Upper lobe of right lung (tissue), 1 donor: ENCODE measurements around the gene RPS6KA2. TPM values are rescaled to one million over a fixed set of nuclear protein-coding genes. Genes with fewer than 3 reads are reported as not detected.
"Not testable (repeated sequence)": the region's sequence is repeated elsewhere in the genome, so short reads cannot be mapped to it uniquely, and the experiment has no call there.

ENCODE experiments used
- ATAC-seq: fragments of 200-7000 bp; cut with Tn5 transposase; one replicate; pipeline ENCODE4 v1.9.1; 2020; ENCODE audit warnings: mild to moderate bottlenecking, moderate library complexity
- DNase-seq: peaks from one replicate; pipeline ENCODE4 v3.0.0-alpha.2; 2020
- H3K27ac ChIP-seq: fragments of 200-600 bp; one replicate; pipeline ENCODE4 v1.8.0; 2022
- H3K27me3 ChIP-seq: fragments of 200-600 bp; one replicate; pipeline ENCODE4 v1.8.0; 2022; ENCODE audit warnings: mild to moderate bottlenecking
- H3K36me3 ChIP-seq: fragments of 200-600 bp; one replicate; pipeline ENCODE4 v1.8.0; 2022
- H3K4me1 ChIP-seq: fragments of 200-600 bp; one replicate; pipeline ENCODE4 v1.8.0; 2022
- H3K4me3 ChIP-seq: fragments of 200-600 bp; one replicate; pipeline ENCODE4 v1.8.0; 2022; ENCODE audit warnings: mild to moderate bottlenecking
- H3K9me3 ChIP-seq: fragments of 200-600 bp; one replicate; pipeline ENCODE4 v1.8.0; 2022
- intact Hi-C: fragments of 100-400 bp; cut with DNase I; formaldehyde crosslinking; loops from one replicate; pipeline ENCODE4 v1.11.0; 2022
- total RNA-seq: library from RNA; stranded (reverse); fragmentation: NEBNext Ultra II Directional; extraction: Animal tissue kit (Norgen Biotek cat#: 25700); gene quantifications from one replicate; pipeline ENCODE4 v1.2.1, GENCODE V29; 2021
- TF ChIP-seq, protein P1 (sequence below): fragments of 200-600 bp; IDR thresholded peaks from one replicate; pipeline ENCODE4 v1.8.0; 2022; ENCODE audit warnings: antibody characterized with exemption
- donor health status: DM: no; HTN: yes; CAD: no; lungs with severe emphysema.

RPS6KA2 gene
- total RNA-seq, 1 donor from 2014 or later: 136 TPM

DNA sequence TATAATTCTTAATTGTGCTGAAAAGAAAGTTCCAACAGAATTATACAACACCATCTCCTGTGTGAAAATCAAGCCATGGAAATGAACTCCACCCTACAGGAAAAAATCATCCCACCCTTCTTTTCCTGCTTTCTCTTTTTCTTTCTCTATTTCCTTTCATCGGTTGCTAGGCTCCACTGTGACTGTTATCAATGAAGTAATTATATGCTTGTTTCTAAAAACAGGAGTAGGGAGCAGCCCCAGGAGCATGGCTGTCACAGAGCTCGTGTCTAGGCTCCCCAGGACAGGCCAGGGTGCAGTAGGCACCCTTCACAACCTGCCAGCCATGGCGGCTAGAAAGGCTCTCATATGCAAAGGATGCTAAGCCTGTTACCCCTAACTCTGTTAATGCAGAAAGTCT, 257.3 kb downstream of the RPS6KA2 start:
- no peak overlapping the region for H3K27ac ChIP-seq
- TF ChIP-seq, protein P1, sequence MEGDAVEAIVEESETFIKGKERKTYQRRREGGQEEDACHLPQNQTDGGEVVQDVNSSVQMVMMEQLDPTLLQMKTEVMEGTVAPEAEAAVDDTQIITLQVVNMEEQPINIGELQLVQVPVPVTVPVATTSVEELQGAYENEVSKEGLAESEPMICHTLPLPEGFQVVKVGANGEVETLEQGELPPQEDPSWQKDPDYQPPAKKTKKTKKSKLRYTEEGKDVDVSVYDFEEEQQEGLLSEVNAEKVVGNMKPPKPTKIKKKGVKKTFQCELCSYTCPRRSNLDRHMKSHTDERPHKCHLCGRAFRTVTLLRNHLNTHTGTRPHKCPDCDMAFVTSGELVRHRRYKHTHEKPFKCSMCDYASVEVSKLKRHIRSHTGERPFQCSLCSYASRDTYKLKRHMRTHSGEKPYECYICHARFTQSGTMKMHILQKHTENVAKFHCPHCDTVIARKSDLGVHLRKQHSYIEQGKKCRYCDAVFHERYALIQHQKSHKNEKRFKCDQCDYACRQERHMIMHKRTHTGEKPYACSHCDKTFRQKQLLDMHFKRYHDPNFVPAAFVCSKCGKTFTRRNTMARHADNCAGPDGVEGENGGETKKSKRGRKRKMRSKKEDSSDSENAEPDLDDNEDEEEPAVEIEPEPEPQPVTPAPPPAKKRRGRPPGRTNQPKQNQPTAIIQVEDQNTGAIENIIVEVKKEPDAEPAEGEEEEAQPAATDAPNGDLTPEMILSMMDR: no peak
- ATAC-seq (no peak), DNase-seq (no peak)
- peaks cover 23% of the 10 kb centered on the region for H3K36me3 ChIP-seq
- intact Hi-C loops: no loop called here
- no peaks in the 10 kb centered on the region for H3K9me3 ChIP-seq
- no peaks in the 10 kb centered on the region for H3K27me3 ChIP-seq
- H3K4me1 ChIP-seq: no peaks in the 10 kb centered on the region
- H3K4me3 ChIP-seq: no peak overlapping the region

DNA sequence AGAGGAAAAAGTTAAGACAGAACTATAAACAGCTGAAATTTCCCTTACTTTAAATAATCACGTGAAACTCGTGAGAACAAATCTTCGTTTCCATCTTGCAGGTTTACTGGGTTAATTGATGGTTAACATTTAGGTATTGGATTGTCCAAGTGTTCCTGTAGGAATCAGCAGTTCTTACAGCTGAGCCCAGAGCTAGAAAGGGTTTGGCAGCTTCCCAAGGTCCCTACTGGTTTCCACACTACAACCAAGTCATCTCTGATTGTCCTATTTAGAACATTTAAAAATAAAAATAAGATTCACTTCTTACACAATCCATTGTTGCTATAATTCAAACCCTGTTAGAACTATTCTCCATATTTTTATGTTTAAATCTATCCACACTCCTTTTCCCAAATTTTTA, 260.1 kb downstream of the RPS6KA2 start:
- DNase-seq (no peak), ATAC-seq (no peak)
- intact Hi-C loops: no loop called here
- no peaks in the 10 kb centered on the region for H3K27me3 ChIP-seq
- H3K4me1 ChIP-seq: no peaks in the 10 kb centered on the region
- H3K9me3 ChIP-seq: no peaks in the 10 kb centered on the region
- TF ChIP-seq, protein P1: no peak
- no peak overlapping the region for H3K27ac ChIP-seq
- peaks cover 43% of the 10 kb centered on the region for H3K36me3 ChIP-seq
- no peak overlapping the region for H3K4me3 ChIP-seq

DNA sequence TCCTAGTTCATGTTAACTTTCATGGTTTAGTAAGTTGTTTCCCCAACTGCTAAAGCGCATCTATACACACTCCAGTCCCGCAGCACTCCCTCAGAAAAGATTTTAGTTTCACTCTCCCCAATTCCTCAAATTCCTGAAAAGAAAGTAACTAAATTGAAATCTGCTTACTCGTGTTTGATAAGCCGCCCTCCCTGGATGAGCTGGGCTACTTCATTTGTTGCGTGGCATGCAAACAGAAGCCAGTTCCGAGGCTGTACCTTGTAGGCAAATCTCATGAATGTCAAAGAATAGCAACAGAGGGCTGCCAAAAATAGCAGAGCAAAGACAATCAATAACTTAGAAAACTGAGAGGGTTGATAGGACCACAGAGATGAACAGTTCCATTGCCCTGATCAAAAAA, 261.2 kb downstream of the RPS6KA2 start:
- Histone ChIP-seq H3K9me3 (no peaks in the 10 kb centered on the region), H3K27me3 (no peaks in the 10 kb centered on the region), H3K27ac (no peak overlapping the region), H3K4me1 (no peaks in the 10 kb centered on the region), H3K36me3 (peaks cover 43% of the 10 kb centered on the region), H3K4me3 (no peak overlapping the region)
- TF ChIP-seq, protein P1: no peak
- intact Hi-C loops: no loop called here
- ATAC-seq: no peak
- DNase-seq: no peak

DNA sequence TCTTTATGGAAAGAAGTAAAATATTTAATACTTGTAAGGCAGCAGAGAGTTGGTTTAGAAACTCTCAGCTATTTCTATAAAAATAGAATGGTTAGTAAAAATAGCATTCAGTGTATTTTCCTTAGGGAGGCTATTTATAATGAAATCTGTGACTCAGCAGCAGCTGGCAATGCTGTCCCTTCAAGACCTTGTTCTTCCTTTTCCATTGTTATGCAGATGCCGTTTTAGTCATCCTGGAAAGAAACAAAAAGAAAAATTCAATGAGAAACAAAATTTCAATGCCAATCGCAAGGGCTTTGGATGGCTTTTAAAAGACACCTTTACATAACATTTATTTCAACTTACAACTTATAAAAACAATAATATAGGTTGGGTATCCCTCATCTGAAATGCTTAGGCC, 261.8 kb downstream of the RPS6KA2 start:
- no peaks in the 10 kb centered on the region for H3K4me1 ChIP-seq
- H3K27me3 ChIP-seq: no peaks in the 10 kb centered on the region
- ATAC-seq (no peak), DNase-seq (no peak)
- intact Hi-C loops: no loop called here
- no peak overlapping the region for H3K27ac ChIP-seq
- H3K36me3 ChIP-seq: peaks cover 43% of the 10 kb centered on the region
- no peaks in the 10 kb centered on the region for H3K9me3 ChIP-seq
- TF ChIP-seq, protein P1: no peak
- no peak overlapping the region for H3K4me3 ChIP-seq

DNA sequence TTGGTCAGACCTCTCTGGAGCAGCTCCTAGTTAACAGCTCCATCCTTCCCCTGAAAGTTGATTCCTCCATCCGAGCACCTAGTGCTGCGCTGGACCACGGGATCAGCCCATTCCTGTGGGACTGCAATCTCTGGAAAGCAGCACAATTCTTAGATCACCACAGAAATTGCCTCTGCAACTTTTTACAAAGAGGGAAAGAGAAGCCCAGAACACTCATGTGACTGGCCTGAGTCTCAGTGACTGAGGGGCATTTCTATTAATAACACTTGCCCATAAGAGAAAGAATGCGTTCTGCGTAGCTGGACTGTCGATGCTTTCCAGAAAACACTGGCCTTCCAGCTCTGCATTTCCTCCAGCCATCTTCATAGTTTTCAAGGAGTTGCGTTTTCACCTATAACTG, 262.6 kb downstream of the RPS6KA2 start:
- no peaks in the 10 kb centered on the region for H3K4me1 ChIP-seq
- DNase-seq: no peak
- no peaks in the 10 kb centered on the region for H3K9me3 ChIP-seq
- no peak for ATAC-seq
- TF ChIP-seq, protein P1: no peak
- H3K4me3 ChIP-seq: no peak overlapping the region
- peaks cover 43% of the 10 kb centered on the region for H3K36me3 ChIP-seq
- no peaks in the 10 kb centered on the region for H3K27me3 ChIP-seq
- intact Hi-C loops: no loop called here
- H3K27ac ChIP-seq: no peak overlapping the region

DNA sequence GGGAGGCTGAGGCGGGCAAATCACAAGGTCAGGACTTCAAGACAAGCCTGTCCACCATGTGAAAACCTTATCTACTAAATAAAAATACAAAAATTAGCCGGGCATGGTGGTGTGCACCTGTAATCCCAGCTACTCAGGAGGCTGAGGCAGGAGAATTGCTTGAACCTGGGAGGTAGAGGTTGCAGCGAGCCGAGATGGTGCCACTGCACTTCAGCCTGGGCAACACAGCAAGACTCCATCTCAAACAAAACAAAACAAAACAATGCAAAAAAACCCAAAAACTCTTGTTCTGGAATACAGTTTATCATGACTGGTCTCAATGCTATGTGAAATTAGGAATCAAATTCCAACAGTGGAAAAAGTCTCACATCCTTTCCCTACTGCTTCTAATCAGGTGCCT, 264.6 kb downstream of the RPS6KA2 start:
- H3K4me3 ChIP-seq, DNase-seq, H3K9me3 ChIP-seq, ATAC-seq, H3K27ac ChIP-seq, H3K27me3 ChIP-seq, intact Hi-C loops, H3K4me1 ChIP-seq: not testable (repeated sequence)
- peaks cover 43% of the 10 kb centered on the region for H3K36me3 ChIP-seq
